Panc1 (cell line): ENCODE results near the gene USP12. TPM values are rescaled to one million over a fixed set of nuclear protein-coding genes. Genes with fewer than 3 reads are reported as not detected.
"Not testable (repeated sequence)": the region's sequence is repeated elsewhere in the genome, so short reads cannot be mapped to it uniquely, and the experiment has no call there.

Experiments used
- ATAC-seq: fragments of 200-7000 bp; cut with Tn5 transposase; 2 replicates; pipeline ENCODE4 v1.9.1; 2020; ENCODE audit warnings: mild to moderate bottlenecking, moderate library complexity
- BruUV-seq: library from RNA; stranded (reverse); fragments of 400-500 nt; replicated peaks from 2 replicates; lab custom pipeline; 2021; lab: Mats Ljungman, UMichigan
- CTCF ChIA-PET: fragments of 300-600 bp; sonication (Branson Sonifier 250); formaldehyde crosslinking; loops from one replicate; lab custom pipeline; 2022; ENCODE audit warnings: antibody characterized with exemption; lab: Charles Lee
- POLR2A ChIA-PET: fragments of 300-600 bp; sonication (Branson Sonifier 250); formaldehyde crosslinking; loops from one replicate; lab custom pipeline; 2022; ENCODE audit warnings: antibody characterized with exemption; lab: Charles Lee
- DNase-seq: peaks from one replicate; pipeline ENCODE4 v3.0.0-alpha.2; 2010; ENCODE audit warnings: low read depth, low spot score
- H3K27ac ChIP-seq: 2 replicates; pipeline ENCODE4 v1.5.1; 2011; ENCODE audit warnings: mild to moderate bottlenecking, low read length, inconsistent platforms
- H3K27me3 ChIP-seq: fragments of 200-500 bp; sonication (Bioruptor generic); 2 replicates; pipeline ENCODE4 v1.6.0; 2014; ENCODE audit warnings: low read length, inconsistent platforms; ENCODE audit not compliant: control insufficient read depth, insufficient read depth
- H3K36me3 ChIP-seq: fragments of 200-500 bp; sonication (Bioruptor generic); 2 replicates; pipeline ENCODE4 v1.5.1; 2014; ENCODE audit warnings: inconsistent platforms, mild to moderate bottlenecking, low read length, moderate library complexity; ENCODE audit not compliant: control insufficient read depth, insufficient read depth
- H3K4me1 ChIP-seq: 2 replicates; pipeline ENCODE4 v1.5.1; 2011; ENCODE audit warnings: inconsistent platforms, mild to moderate bottlenecking, low read length, moderate library complexity; ENCODE audit not compliant: control insufficient read depth, insufficient read depth
- H3K4me3 ChIP-seq, 2 experiments: 2 replicates each; pipeline ENCODE4 v1.5.1; 2011 to 2012; ENCODE audit warnings: low read depth in 2 of 2, low read length in 2 of 2, mild to moderate bottlenecking in 2 of 2, inconsistent platforms in 1 of 2, moderate library complexity in 1 of 2
- H3K9me3 ChIP-seq: fragments of 200-500 bp; sonication (Bioruptor generic); 2 replicates; pipeline ENCODE4 v1.5.1; 2014; ENCODE audit warnings: low read depth, mild to moderate bottlenecking, inconsistent platforms, low read length, moderate library complexity; ENCODE audit not compliant: control insufficient read depth, insufficient read depth
- POLR2AphosphoS5 ChIP-seq: IDR thresholded peaks from 2 replicates; pipeline ENCODE4 v1.6.1; 2012; ENCODE audit warnings: mild to moderate bottlenecking, low read depth, low read length, moderate library complexity
- TCF7L2 ChIP-seq: IDR thresholded peaks from 2 replicates; pipeline ENCODE4 v1.6.1; 2011; ENCODE audit warnings: mild to moderate bottlenecking, low read depth, low read length, inconsistent platforms
- in situ Hi-C: cut with HindIII; loops from 2 replicates; pipeline ENCODE4 v1.10.0; 2016; ENCODE audit warnings: low sequenced_read_pairs, low pct_unique_long_range_greater_than_20kb
- intact Hi-C: fragments of 100-400 bp; cut with micrococcal nuclease; formaldehyde crosslinking; loops from one replicate; pipeline ENCODE4 v1.10.0; 2022; ENCODE audit not compliant: unreplicated experiment
- total RNA-seq: library from RNA; stranded (reverse); gene quantifications from one replicate; pipeline ENCODE4 v1.2.1, GENCODE V29; 2021; ENCODE audit not compliant: unreplicated experiment
- TF ChIP-seq, protein P1 (sequence below): fragments of 450-650 bp; IDR thresholded peaks from 2 replicates; pipeline ENCODE4 v1.5.1; 2017; ENCODE audit warnings: mild to moderate bottlenecking

The USP12 gene
- total RNA-seq, 1 experiment from 2014 or later: 82.0 TPM

- TF ChIP-seq, protein P1, sequence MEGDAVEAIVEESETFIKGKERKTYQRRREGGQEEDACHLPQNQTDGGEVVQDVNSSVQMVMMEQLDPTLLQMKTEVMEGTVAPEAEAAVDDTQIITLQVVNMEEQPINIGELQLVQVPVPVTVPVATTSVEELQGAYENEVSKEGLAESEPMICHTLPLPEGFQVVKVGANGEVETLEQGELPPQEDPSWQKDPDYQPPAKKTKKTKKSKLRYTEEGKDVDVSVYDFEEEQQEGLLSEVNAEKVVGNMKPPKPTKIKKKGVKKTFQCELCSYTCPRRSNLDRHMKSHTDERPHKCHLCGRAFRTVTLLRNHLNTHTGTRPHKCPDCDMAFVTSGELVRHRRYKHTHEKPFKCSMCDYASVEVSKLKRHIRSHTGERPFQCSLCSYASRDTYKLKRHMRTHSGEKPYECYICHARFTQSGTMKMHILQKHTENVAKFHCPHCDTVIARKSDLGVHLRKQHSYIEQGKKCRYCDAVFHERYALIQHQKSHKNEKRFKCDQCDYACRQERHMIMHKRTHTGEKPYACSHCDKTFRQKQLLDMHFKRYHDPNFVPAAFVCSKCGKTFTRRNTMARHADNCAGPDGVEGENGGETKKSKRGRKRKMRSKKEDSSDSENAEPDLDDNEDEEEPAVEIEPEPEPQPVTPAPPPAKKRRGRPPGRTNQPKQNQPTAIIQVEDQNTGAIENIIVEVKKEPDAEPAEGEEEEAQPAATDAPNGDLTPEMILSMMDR: peak; percentile 34
- TF ChIP-seq TCF7L2: no peak
- Histone ChIP-seq H3K9me3 (no peaks in the 10 kb centered on the region), H3K4me3 (no peak overlapping the region; a peak in 1 of 4 replicates), H3K27ac (peak overlapping the region; percentile 86), H3K36me3 (no peaks in the 10 kb centered on the region; the same call in 1 of the 2 replicates), H3K4me1 (peaks cover 54% of the 10 kb centered on the region), H3K27me3 (no peaks in the 10 kb centered on the region)
- ChIA-PET POLR2A (no interaction called here), CTCF (interaction anchor here (0.5 to 1.2 kb wide), 4 partner anchors 149 to 495 kb away, joined by 3 to 5 read pairs (median 3); partner anchors contain the start of gene LNX2)
- intact Hi-C loops: no loop called here
- in situ Hi-C loops: no loop called here
- DNase-seq (no peak), ATAC-seq (peak; percentile 76)
- no TSS peak for BruUV-seq
These were observed 46.0 kb downstream of the USP12 start for GRCh38 chr13:27125357-27126282.

DNA sequence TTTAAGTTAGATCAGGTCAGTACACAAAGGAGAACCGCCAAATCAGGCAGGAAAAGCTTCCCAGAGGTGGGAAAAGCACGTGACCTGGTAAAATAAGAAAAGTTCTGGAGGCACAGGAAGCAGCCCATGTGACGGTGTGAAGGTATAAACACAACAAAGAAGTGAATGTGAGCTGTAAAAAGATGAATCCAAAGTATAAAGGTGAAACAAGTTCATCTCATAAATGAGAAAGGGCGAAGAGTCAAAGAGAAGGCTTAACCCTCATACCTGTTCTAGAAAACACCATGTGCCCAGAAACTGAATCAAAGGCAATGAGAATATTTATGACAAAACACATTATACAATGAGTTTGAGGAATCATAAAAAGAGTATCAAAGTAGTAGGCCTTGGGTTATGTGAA is 47.0 kb downstream of the USP12 start:
- H3K27me3 ChIP-seq: no peaks in the 10 kb centered on the region
- no peak for ATAC-seq
- H3K36me3 ChIP-seq: no peaks in the 10 kb centered on the region; the same call in 1 of the 2 replicates
- in situ Hi-C loops (no loop called here), intact Hi-C loops (no loop called here)
- H3K4me1 ChIP-seq: peaks cover 45% of the 10 kb centered on the region
- TF ChIP-seq TCF7L2 (no peak), POLR2AphosphoS5 (no peak)
- TF ChIP-seq, protein P1: no peak
- no peak for DNase-seq
- H3K27ac ChIP-seq: peak overlapping the region; percentile 86
- POLR2A ChIA-PET: no interaction called here
- no peak overlapping the region for H3K4me3 ChIP-seq
- CTCF ChIA-PET: no interaction called here
- H3K9me3 ChIP-seq: no peaks in the 10 kb centered on the region
- BruUV-seq: no TSS peak

DNA sequence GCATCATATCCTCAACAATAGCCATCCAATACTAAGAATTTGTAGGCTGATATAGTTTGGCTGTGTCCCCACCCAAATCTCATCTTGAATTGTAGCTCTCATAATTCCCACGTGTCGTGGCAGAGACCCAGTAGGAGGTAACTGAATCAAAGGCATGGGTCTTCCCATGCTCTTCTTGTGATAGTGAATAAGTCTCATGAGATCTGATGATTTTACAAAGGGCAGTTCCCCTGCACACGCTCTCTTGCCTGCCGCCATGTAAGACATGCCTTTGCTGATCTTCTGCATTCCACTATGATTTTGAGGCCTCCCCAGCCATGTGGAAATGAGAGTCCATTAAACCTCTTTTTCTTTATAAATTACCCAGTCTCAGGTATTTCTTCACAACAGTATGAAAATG is 48.2 kb downstream of the USP12 start:
- ATAC-seq, in situ Hi-C loops, H3K4me3 ChIP-seq, H3K9me3 ChIP-seq, H3K27ac ChIP-seq, BruUV-seq, POLR2A ChIA-PET, H3K36me3 ChIP-seq, CTCF ChIA-PET, DNase-seq, H3K27me3 ChIP-seq, intact Hi-C loops: not testable (repeated sequence)
- H3K4me1 ChIP-seq: peaks cover 42% of the 10 kb centered on the region
